ENCODE results near the gene NR2C2. TPM values are rescaled to one million over a fixed set of nuclear protein-coding genes. Genes with fewer than 3 reads are reported as not detected.

NR2C2 gene
- total RNA-seq, 2 donors from 2014 or later: 54.4 to 60.8 TPM

- Mint-ChIP-seq H3K36me3 (ENCODE audit: low read depth) (peaks cover 81% of the 10 kb centered on the region), H3K9me3 (no peaks in the 10 kb centered on the region), H3K4me3 (no peak overlapping the region), H3K27me3 (ENCODE audit: insufficient read depth) (no peaks in the 10 kb centered on the region), H3K4me1 (no peaks in the 10 kb centered on the region), H3K27ac (no peak overlapping the region)
- Histone ChIP-seq H3K9ac (ENCODE audit: extremely low read depth, low read length, poor library complexity, severe bottlenecking) (no peak overlapping the region), H3K4me1 (ENCODE audit: control insufficient read depth, insufficient read depth, low read length) (no peaks in the 10 kb centered on the region), H3K36me3 (ENCODE audit: control insufficient read depth, insufficient read depth, low read length) (peaks cover 89% of the 10 kb centered on the region), H3K9me3 (ENCODE audit: control insufficient read depth, low read length) (no peaks in the 10 kb centered on the region), H3K27me3 (ENCODE audit: control insufficient read depth, insufficient read depth, low read length, poor library complexity, severe bottlenecking) (no peaks in the 10 kb centered on the region), H3K27ac (ENCODE audit: low read depth, low read length) (no peak overlapping the region), H3K4me3 (ENCODE audit: low read length) (no peak overlapping the region)
- TF ChIP-seq CTCF (conservative IDR thresholded peaks at IDR 0.05): no peak
- DNase-seq: no peak
Observed at GRCh38 chr3:15029625-15030024, 82.2 kb downstream of the NR2C2 start.

- H3K4me3 Mint-ChIP-seq: no peak overlapping the region
- no peak overlapping the region for H3K4me3 ChIP-seq (ENCODE audit: low read length)
- DNase-seq: no peak
- no peak overlapping the region for H3K9ac ChIP-seq (ENCODE audit: extremely low read depth, low read length, poor library complexity, severe bottlenecking)
- H3K9me3 ChIP-seq (ENCODE audit: control insufficient read depth, low read length): no peaks in the 10 kb centered on the region
- 91% methylated on average over 2 of the region's 2 CpGs; no CpG with 5 or more reads in 1 of the 2 experiments for WGBS, 2 experiments (ENCODE audit: insufficient coverage in 1 of 2, insufficient read length in 1 of 2)
- no peaks in the 10 kb centered on the region for H3K27me3 ChIP-seq (ENCODE audit: control insufficient read depth, insufficient read depth, low read length, poor library complexity, severe bottlenecking)
- no peak overlapping the region for H3K27ac ChIP-seq (ENCODE audit: low read depth, low read length)
- H3K27me3 Mint-ChIP-seq (ENCODE audit: insufficient read depth): no peaks in the 10 kb centered on the region
- H3K36me3 ChIP-seq (ENCODE audit: control insufficient read depth, insufficient read depth, low read length): peaks cover 84% of the 10 kb centered on the region
- peaks cover 84% of the 10 kb centered on the region for H3K36me3 Mint-ChIP-seq (ENCODE audit: low read depth)
- H3K4me1 Mint-ChIP-seq: no peaks in the 10 kb centered on the region
- no peak for TF ChIP-seq CTCF (conservative IDR thresholded peaks at IDR 0.05)
- no peaks in the 10 kb centered on the region for H3K4me1 ChIP-seq (ENCODE audit: control insufficient read depth, insufficient read depth, low read length)
- no peak overlapping the region for H3K27ac Mint-ChIP-seq
- no peaks in the 10 kb centered on the region for H3K9me3 Mint-ChIP-seq
Observed at GRCh38 chr3:15032650-15033049, 85.3 kb downstream of the NR2C2 start.

GRCh38 chr3:15033103-15033502, 85.7 kb downstream of the NR2C2 start:
- H3K4me3 Mint-ChIP-seq: no peak overlapping the region
- H3K27ac Mint-ChIP-seq: no peak overlapping the region
- peaks cover 3% of the 10 kb centered on the region for H3K4me1 Mint-ChIP-seq
- H3K9me3 Mint-ChIP-seq: no peaks in the 10 kb centered on the region
- no peaks in the 10 kb centered on the region for H3K9me3 ChIP-seq (ENCODE audit: control insufficient read depth, low read length)
- no peak for DNase-seq
- no peak for TF ChIP-seq CTCF (conservative IDR thresholded peaks at IDR 0.05)
- 91 to 96% methylated on average over 3 of the region's 3 CpGs for WGBS, 2 experiments (ENCODE audit: insufficient coverage in 1 of 2, insufficient read length in 1 of 2)
- no peak overlapping the region for H3K4me3 ChIP-seq (ENCODE audit: low read length)
- H3K27ac ChIP-seq (ENCODE audit: low read depth, low read length): no peak overlapping the region
- H3K4me1 ChIP-seq (ENCODE audit: control insufficient read depth, insufficient read depth, low read length): peaks cover under 1% of the 10 kb centered on the region
- no peaks in the 10 kb centered on the region for H3K27me3 ChIP-seq (ENCODE audit: control insufficient read depth, insufficient read depth, low read length, poor library complexity, severe bottlenecking)
- H3K36me3 ChIP-seq (ENCODE audit: control insufficient read depth, insufficient read depth, low read length): peaks cover 85% of the 10 kb centered on the region
- H3K27me3 Mint-ChIP-seq (ENCODE audit: insufficient read depth): no peaks in the 10 kb centered on the region
- peaks cover 86% of the 10 kb centered on the region for H3K36me3 Mint-ChIP-seq (ENCODE audit: low read depth)
- H3K9ac ChIP-seq (ENCODE audit: extremely low read depth, low read length, poor library complexity, severe bottlenecking): no peak overlapping the region

Data from endodermal cell (in vitro differentiated cells).